HG03460 (cell line): Measurements from ENCODE around the gene TYMS.
"Not testable (repeated sequence)": the region's sequence is repeated elsewhere in the genome, so short reads cannot be mapped to it uniquely, and the experiment has no call there.

ENCODE experiments used
- ATAC-seq: cut with Tn5 transposase; IDR thresholded peaks from one replicate; pipeline ENCODE4 v1.9.1; 2021; ENCODE audit not compliant: unreplicated experiment

TYMS gene

GRCh38 chr18:676736-677135 lies 19.3 kb downstream of the TYMS start:
- no peak for ATAC-seq

- no peak for ATAC-seq
Observed at GRCh38 chr18:677145-677544, 19.7 kb downstream of the TYMS start.

- ATAC-seq = no peak
Observed at GRCh38 chr18:677951-678381, 20.5 kb downstream of the TYMS start.

- ATAC-seq = no peak
Observed at GRCh38 chr18:678482-679182, 21.2 kb downstream of the TYMS start.

GRCh38 chr18:679516-679915 lies 22.1 kb downstream of the TYMS start:
- ATAC-seq = no peak

- ATAC-seq = no peak
Observed at GRCh38 chr18:680392-680791, 22.9 kb downstream of the TYMS start.

- no peak for ATAC-seq
Observed at GRCh38 chr18:681985-682384, 24.5 kb downstream of the TYMS start.

- not testable (repeated sequence) for ATAC-seq
Observed at GRCh38 chr18:682416-682815, 25.0 kb downstream of the TYMS start.

GRCh38 chr18:682833-683232 lies 25.4 kb downstream of the TYMS start:
- no peak for ATAC-seq

GRCh38 chr18:683531-683930 lies 26.1 kb downstream of the TYMS start:
- ATAC-seq = no peak

- no peak for ATAC-seq
Observed at GRCh38 chr18:685438-685837, 28.0 kb downstream of the TYMS start.

GRCh38 chr18:686339-687111 lies 29.1 kb downstream of the TYMS start:
- ATAC-seq = no peak

GRCh38 chr18:688323-688722 lies 30.9 kb downstream of the TYMS start:
- no peak for ATAC-seq

GRCh38 chr18:692824-693223 lies 35.4 kb downstream of the TYMS start:
- no peak for ATAC-seq

- ATAC-seq = no peak
Observed at GRCh38 chr18:693466-694187, 36.2 kb downstream of the TYMS start.

GRCh38 chr18:697012-697411 lies 39.6 kb downstream of the TYMS start:
- ATAC-seq = no peak

- no peak for ATAC-seq
Observed at GRCh38 chr18:697800-698199, 40.3 kb downstream of the TYMS start.

GRCh38 chr18:703213-703967 lies 45.9 kb downstream of the TYMS start:
- no peak for ATAC-seq

- ATAC-seq = no peak
Observed at GRCh38 chr18:706405-706804, 49.0 kb downstream of the TYMS start.

- no peak for ATAC-seq
Observed at GRCh38 chr18:708096-708495, 50.6 kb downstream of the TYMS start.

- ATAC-seq = no peak
Observed at GRCh38 chr18:709771-710170, 52.3 kb downstream of the TYMS start.
